ENCODE measurements around the gene NOTCH4. TPM values are rescaled to one million over a fixed set of nuclear protein-coding genes. Genes with fewer than 3 reads are reported as not detected.

NOTCH4 gene
- total and polyA plus RNA-seq, 9 of the 15 experiments (the other 6 are each of a cell fraction or from before 2014, with no cell fraction given) = 0.24 to 4.3 (median 1.7) TPM

- TF ChIP-seq ZNF449 (CRISPR knock-in tag; IDR thresholded peaks at IDR 0.05) = no peak
- TF ChIP-seq HNRNPH1 (optimal IDR thresholded peaks at IDR 0.05; ENCODE audit: low read depth, low read length) = no peak
- TF ChIP-seq HLTF (IDR thresholded peaks at IDR 0.05) = peak; percentile 48; the same call in 1 of the 2 replicates
- TF ChIP-seq ZNF41 (CRISPR knock-in tag; conservative IDR thresholded peaks at IDR 0.05) = no peak
- TF ChIP-seq CREB1 (IDR thresholded peaks at IDR 0.05) = no peak
- 0 out of 2 replicates have a peak, but pooled peaks have one; percentile 17 for TF ChIP-seq CREB1 (CRISPR knock-in tag; IDR thresholded peaks at IDR 0.05)
- no peak for TF ChIP-seq HNRNPUL1 (IDR thresholded peaks at IDR 0.05; ENCODE audit: low read length)
- no peak for TF ChIP-seq CREB3L1 (IDR thresholded peaks at IDR 0.05; ENCODE audit: borderline replicate concordance, low read depth)
- no peak for TF ChIP-seq ZNF354B (CRISPR knock-in tag; IDR thresholded peaks at IDR 0.05)
- no peak for TF ChIP-seq E2F4 (CRISPR knock-in tag; IDR thresholded peaks at IDR 0.05; ENCODE audit: low read depth)
- TF ChIP-seq ZNF583 (CRISPR knock-in tag; IDR thresholded peaks at IDR 0.05) = no peak
- TF ChIP-seq PHTF2 (CRISPR knock-in tag; IDR thresholded peaks at IDR 0.05) = no peak
- peak in 1 of 2 experiments; percentile 44; a peak in 2 of 4 replicates for TF ChIP-seq RAD21 (CRISPR knock-in tag; conservative IDR thresholded peaks at IDR 0.05 in 1 of 2, IDR thresholded peaks at IDR 0.05 in 1 of 2)
- TF ChIP-seq SMARCA5 (IDR thresholded peaks at IDR 0.05) = no peak
- TF ChIP-seq UBTF (IDR thresholded peaks at IDR 0.05; ENCODE audit: borderline replicate concordance in 1 of 2, low read depth in 2 of 2, low read length in 2 of 2) = no peak
- no peak for TF ChIP-seq HDAC3 (IDR thresholded peaks at IDR 0.05; ENCODE audit: borderline replicate concordance, partially characterized antibody)
- TF ChIP-seq TSC22D4 (tag; IDR thresholded peaks at IDR 0.05) = no peak
- TF ChIP-seq GTF2E2 (tag; IDR thresholded peaks at IDR 0.05) = 0 out of 2 replicates have a peak, but pooled peaks have one; percentile 81
- TF ChIP-seq NKRF (IDR thresholded peaks at IDR 0.05; ENCODE audit: borderline replicate concordance) = no peak
These were observed 26.9 kb downstream of the NOTCH4 start (continued) for GRCh38 chr6:32196682-32197616.

Data from K562 (cell line).